ENCODE measurements around the gene SCLY.

SCLY gene

GRCh38 chr2:238128534-238129001 lies 67.8 kb downstream of the SCLY start:
- DNase-seq (ENCODE audit: low read depth): no peak
- TF ChIP-seq, protein P1, sequence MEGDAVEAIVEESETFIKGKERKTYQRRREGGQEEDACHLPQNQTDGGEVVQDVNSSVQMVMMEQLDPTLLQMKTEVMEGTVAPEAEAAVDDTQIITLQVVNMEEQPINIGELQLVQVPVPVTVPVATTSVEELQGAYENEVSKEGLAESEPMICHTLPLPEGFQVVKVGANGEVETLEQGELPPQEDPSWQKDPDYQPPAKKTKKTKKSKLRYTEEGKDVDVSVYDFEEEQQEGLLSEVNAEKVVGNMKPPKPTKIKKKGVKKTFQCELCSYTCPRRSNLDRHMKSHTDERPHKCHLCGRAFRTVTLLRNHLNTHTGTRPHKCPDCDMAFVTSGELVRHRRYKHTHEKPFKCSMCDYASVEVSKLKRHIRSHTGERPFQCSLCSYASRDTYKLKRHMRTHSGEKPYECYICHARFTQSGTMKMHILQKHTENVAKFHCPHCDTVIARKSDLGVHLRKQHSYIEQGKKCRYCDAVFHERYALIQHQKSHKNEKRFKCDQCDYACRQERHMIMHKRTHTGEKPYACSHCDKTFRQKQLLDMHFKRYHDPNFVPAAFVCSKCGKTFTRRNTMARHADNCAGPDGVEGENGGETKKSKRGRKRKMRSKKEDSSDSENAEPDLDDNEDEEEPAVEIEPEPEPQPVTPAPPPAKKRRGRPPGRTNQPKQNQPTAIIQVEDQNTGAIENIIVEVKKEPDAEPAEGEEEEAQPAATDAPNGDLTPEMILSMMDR (IDR thresholded peaks at IDR 0.05; ENCODE audit: low read depth, low read length, missing control alignments): no peak
- H3K4me3 ChIP-seq (ENCODE audit: low read depth, low read length): no peak overlapping the region

DNA sequence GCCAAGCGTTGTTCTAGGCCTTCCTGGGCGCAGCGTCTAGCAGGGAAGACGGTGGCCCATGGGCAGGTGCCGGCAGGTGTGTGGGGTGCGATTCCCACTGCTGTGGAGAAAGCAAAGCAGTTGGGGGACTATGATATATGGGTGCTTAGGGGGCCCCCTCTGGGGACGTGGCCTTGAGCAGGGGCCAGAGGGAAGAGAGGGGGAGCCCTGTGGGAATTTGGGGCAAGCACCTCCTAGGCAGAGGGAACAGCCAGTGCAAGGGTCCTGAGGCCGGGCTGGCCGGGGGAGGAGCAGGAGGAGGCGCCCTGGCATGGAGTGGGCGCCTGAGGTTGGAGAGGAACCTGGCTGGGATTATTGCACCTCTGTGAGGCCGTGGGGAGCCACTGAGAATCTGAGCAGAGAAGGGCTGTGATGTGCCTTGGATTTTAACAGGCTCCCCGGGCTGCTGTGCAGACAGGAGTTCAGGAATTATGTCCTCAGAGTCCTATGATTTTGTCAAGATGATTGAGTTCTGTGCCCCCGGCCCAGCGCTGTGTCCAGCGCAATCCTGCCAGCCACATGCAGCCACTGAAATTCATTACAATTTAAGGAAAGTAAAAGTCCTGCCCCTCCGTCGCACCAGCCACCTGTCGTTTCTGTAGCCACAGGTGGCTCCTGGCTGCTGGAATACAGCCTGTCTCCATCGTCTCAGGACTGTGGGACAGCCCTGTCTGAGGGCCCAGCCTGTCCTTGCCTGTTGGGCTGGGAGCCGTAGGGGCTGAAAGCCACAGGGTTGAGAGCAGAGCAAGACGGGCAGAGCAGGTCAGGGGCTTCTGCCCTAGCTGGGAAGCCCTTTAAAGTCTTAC lies 68.6 kb downstream of the SCLY start:
- no peak overlapping the region for H3K4me3 ChIP-seq (ENCODE audit: low read depth, low read length)
- TF ChIP-seq, protein P1 (IDR thresholded peaks at IDR 0.05; ENCODE audit: low read depth, low read length, missing control alignments): no peak
- DNase-seq (ENCODE audit: low read depth): no peak

- no peak for DNase-seq (ENCODE audit: low read depth)
- no peak overlapping the region for H3K4me3 ChIP-seq (ENCODE audit: low read depth, low read length)
- TF ChIP-seq, protein P1 (IDR thresholded peaks at IDR 0.05; ENCODE audit: low read depth, low read length, missing control alignments): no peak
These were observed 69.4 kb downstream of the SCLY start for GRCh38 chr2:238130111-238130695.

DNA sequence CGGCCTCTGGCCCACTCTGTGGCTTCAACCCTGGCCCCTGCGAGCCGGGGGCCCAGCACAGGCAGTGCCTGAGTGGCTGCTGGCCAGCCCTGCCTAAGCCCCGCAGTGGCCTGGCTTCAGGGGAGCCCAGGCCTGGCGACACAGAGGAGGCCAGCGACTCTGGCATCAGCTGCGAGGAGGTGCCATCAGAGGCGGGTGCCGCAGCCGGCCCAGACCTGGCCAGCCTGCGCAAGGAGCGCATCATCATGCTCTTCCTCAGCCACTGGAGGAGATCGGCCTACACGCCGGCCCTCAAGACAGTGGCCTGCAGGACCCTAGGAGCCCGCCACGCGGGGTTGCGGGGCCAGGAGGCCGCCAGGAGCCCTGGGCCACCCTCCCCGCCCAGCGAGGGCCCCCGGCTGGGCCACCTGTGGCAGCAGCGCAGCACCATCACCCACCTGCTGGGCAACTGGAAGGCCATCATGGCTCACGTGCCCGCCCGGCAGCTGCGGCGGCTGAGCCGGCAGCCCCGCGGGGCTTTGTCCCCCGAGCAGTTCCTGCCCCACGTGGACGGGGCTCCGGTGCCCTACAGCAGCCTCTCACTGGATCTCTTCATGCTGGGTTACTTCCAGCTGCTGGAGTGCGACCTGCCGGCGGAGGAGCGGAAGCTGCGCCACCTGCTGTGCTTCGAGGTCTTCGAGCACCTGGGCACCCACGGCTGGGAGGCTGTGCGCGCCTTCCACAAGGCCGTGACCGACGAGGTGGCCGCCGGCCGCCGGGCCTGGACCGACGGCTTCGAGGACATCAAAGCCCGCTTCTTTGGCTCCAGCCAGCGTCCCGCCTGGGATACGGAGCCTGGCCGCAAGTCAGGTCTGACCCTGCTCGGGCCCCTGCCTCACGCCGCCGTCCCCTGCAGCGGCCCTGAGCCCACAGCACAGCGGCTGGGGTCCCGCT lies 70.2 kb downstream of the SCLY start:
- H3K4me3 ChIP-seq (ENCODE audit: low read depth, low read length): no peak overlapping the region
- TF ChIP-seq, protein P1 (IDR thresholded peaks at IDR 0.05; ENCODE audit: low read depth, low read length, missing control alignments): no peak
- DNase-seq (ENCODE audit: low read depth): no peak

DNA sequence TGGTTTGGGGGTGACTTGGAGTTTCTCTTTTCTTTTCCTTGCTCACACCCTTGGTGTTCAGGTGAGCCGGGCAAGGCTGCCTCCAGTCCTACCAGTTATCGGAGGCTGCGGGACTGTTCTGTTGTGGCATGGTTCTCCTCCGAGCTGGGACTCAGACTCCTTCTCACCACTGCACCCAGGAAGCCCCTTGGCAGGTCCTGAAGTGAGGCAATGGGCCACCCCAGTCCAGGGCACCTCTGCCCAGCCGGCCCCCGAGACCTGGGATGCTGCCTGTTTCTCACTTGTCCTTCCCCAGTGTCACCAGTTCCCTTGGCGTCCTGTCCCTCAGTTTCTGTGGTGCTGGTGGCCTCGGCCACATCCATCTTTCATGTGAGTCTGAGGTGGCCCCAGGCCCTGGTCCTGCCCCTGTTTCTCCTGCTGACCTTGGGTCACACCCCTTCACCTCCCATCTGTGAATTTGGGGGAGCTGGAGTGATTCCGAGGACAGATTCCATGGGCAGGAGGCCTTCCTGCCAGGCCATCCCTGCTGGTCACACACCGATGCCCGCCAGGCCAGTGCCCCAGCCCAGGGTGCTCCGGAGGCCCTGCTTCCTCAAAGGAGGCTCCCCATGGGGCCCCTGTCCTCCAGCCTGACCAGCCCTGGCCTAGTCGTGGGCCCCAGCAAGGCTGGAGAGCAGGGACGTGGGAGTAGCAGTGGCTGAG lies 71.1 kb downstream of the SCLY start:
- no peak overlapping the region for H3K4me3 ChIP-seq (ENCODE audit: low read depth, low read length)
- no peak for DNase-seq (ENCODE audit: low read depth)
- TF ChIP-seq, protein P1 (IDR thresholded peaks at IDR 0.05; ENCODE audit: low read depth, low read length, missing control alignments): no peak

Data from GM12864 (cell line).